HG03108 (cell line): ENCODE measurements around the gene KCTD16.

Source experiments
- ATAC-seq: cut with Tn5 transposase; IDR thresholded peaks from one replicate; pipeline ENCODE4 v1.9.1; 2021; ENCODE audit warnings: moderate library complexity; ENCODE audit not compliant: unreplicated experiment

KCTD16 gene

DNA sequence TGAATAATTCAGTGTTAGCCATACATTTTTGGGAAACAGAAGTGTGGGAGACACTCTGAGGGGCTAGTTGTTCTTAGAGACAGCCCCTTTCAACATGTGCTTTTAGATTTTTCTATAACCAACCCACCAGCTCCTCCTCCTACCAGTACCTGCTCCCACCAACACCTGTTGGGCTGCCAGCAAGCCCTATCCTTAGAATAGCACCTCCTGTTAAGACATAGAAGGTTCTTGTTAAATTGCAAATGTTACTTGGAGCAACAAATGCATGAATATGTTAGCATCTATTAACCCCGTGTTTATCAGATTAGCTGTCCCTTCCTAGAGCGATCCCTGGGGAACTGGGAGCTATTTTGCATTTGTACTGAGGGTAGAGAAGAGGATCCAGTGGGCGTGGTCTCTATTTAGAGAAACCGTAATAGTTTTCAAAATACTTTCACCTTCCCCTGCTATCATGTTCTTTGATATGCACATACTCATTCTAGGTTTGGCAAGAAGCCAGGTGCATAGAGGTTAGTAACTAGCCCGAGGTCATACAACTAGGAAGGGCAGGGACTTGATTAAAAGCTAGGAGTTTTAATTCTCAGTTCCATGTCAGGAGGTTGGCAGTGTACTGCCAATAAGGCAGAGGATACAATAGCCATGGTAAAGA is 334.4 kb downstream of the KCTD16 start:
- no peak for ATAC-seq

DNA sequence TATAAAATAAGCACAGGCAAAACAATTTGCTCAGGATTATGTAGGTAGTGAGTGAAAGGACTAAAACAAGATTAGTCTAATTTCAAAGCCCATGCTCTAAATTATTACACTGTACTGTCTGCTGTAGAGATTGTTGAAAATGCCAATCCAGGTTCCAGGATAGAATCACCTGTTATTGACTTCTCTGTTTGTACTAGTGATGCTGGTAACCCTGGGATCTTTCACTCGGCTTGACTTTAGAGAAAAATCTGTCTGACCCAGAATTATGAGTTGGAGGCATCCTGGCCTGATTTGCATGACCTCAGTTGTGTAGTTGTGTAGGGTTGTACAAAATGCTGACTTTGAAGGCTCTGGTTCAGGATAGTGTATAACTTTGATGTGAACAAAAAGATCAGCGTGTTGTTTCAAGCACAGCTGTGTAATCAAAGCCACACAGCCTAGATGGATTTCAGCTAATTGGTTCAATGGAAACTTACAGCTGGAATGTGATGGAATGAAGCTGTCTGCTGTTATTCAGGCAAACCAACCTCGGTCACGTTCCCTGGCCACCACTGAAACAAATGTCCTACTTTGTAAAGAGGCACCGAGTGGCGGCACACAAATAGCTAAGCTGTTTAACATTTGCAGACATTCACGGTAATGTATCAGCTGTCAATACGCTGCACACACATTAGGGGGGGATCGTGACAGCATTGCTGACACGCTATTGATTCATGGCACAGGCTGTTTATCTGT is 340.3 kb downstream of the KCTD16 start:
- ATAC-seq = no peak

DNA sequence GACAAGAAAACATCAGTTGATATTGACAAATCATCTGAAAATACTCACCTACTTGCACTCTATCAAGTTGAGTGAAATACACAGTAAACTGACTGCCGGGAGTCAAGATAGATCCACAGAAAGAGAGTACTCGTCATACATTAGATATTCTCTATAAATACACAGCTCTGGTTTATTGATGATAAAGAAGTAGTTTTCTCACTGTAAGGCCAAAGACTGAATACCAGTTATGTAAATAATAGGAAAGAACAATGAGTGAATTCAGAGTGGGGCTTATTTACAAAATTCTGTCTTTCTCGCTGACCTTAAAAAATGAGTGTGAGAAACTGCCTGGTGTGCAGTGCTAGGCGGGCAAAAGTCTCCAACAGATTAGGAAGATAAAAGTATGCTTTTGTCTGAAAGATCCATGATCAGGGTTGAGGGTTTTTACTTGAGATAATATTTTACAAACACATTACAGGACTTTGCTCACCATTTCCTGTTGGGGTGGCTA is 341.0 kb downstream of the KCTD16 start:
- ATAC-seq = no peak

DNA sequence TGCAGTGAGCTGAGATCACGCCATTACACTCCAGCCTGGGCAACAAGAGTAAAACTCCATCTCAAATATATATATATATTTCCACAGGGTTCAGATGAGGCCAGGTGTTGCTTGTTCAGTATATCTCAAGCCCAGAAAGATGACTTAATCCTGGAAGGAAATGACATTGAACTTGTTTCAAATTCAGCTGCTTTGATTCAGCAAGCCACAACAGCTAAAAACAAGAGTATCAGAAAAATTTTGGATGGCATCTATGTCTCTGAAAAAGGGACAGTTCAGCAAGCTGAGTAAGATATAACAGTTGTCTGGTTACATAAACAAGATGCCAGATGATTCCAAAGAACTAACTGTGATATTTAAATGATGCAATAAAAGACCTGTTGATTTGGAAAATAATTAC is 352.0 kb downstream of the KCTD16 start:
- ATAC-seq = no peak

GRCh38 chr5:144525000-144525399 is 354.3 kb downstream of the KCTD16 start:
- ATAC-seq = no peak

- no peak for ATAC-seq
These were observed 360.5 kb downstream of the KCTD16 start for GRCh38 chr5:144531188-144531587.
